ENCODE data around the gene C6orf163.

- no peak for TF ChIP-seq POLR2A (IDR thresholded peaks at IDR 0.05; ENCODE audit: borderline replicate concordance, extremely low read depth, insufficient read depth, insufficient read length)
- no peak for TF ChIP-seq SIN3A (IDR thresholded peaks at IDR 0.05; ENCODE audit: low read depth)
- no peak for TF ChIP-seq POLR2AphosphoS5 (IDR thresholded peaks at IDR 0.05; ENCODE audit: low read depth, low read length)
- TF ChIP-seq, protein P1, sequence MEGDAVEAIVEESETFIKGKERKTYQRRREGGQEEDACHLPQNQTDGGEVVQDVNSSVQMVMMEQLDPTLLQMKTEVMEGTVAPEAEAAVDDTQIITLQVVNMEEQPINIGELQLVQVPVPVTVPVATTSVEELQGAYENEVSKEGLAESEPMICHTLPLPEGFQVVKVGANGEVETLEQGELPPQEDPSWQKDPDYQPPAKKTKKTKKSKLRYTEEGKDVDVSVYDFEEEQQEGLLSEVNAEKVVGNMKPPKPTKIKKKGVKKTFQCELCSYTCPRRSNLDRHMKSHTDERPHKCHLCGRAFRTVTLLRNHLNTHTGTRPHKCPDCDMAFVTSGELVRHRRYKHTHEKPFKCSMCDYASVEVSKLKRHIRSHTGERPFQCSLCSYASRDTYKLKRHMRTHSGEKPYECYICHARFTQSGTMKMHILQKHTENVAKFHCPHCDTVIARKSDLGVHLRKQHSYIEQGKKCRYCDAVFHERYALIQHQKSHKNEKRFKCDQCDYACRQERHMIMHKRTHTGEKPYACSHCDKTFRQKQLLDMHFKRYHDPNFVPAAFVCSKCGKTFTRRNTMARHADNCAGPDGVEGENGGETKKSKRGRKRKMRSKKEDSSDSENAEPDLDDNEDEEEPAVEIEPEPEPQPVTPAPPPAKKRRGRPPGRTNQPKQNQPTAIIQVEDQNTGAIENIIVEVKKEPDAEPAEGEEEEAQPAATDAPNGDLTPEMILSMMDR (IDR thresholded peaks at IDR 0.05 in 2 of 3, conservative IDR thresholded peaks at IDR 0.05 in 1 of 3; ENCODE audit: borderline replicate concordance in 1 of 3, insufficient read depth in 1 of 3, low read depth in 2 of 3, low read length in 2 of 3), result no peak
- no peak for TF ChIP-seq ZNF274 (IDR thresholded peaks at IDR 0.05; ENCODE audit: low read depth, low read length)
- TF ChIP-seq EZH2phosphoT487 (IDR thresholded peaks at IDR 0.05; ENCODE audit: borderline replicate concordance), result no peak
- no peak for TF ChIP-seq JUND (IDR thresholded peaks at IDR 0.05)
- TF ChIP-seq CBX3 (IDR thresholded peaks at IDR 0.05; ENCODE audit: low read depth), result no peak
- TF ChIP-seq EZH2 (IDR thresholded peaks at IDR 0.05), result no peak
- TF ChIP-seq CEBPB (IDR thresholded peaks at IDR 0.05; ENCODE audit: low read depth), result no peak
- TF ChIP-seq ZFX (IDR thresholded peaks at IDR 0.05), result no peak
- no peak for TF ChIP-seq YY1 (IDR thresholded peaks at IDR 0.05; ENCODE audit: extremely low read depth, insufficient replicate concordance, low read depth, low read length)
- TF ChIP-seq, protein P2, sequence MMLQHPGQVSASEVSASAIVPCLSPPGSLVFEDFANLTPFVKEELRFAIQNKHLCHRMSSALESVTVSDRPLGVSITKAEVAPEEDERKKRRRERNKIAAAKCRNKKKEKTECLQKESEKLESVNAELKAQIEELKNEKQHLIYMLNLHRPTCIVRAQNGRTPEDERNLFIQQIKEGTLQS (IDR thresholded peaks at IDR 0.05), result no peak
Measured at GRCh38 chr6:87333591-87334181, 10.9 kb upstream of the C6orf163 start.
